ENCODE data around the gene EPHB1. TPM values are rescaled to one million over a fixed set of nuclear protein-coding genes. Genes with fewer than 3 reads are reported as not detected.
A peak's percentile ranks its signal among the peaks of the same experiment; 100 is the strongest.

EPHB1 gene
- total and polyA plus RNA-seq, 4 donors, result 0.23 to 1.7 (median 0.52) TPM

DNA sequence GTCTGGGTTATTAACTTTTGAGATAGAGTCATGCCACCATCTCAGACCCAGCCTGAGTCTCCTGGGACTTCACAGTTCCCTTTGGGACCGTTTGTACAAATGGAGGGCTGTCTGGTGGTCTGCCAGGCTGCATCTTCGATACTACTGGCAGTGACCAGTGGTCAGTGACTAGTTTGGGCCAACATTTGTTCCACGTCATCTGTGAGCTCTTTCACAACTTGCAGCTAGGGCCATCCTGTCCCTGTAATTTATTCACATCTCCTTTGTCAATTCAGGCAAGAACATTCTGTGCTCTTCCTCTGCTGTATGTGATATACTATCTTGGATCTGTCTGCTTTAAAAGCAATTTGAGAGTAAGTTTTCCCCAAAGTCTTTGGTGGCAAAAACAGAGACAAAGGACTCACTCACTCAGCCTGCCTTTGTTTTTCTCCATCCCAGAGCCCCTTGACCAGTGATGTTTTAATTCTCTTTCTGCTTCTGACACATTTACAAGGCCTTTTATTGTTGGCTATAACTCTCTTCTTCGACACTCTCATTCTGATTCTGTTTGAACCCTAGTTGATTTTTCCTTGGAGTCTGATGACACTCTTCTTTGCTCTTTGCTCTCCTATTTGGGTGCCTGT is 353.4 kb downstream of the EPHB1 start:
- no peaks in the 10 kb centered on the region for H3K27me3 ChIP-seq (ENCODE audit: control insufficient read depth in 4 of 4, insufficient read depth in 4 of 4, low read length in 3 of 4)
- H3K9ac ChIP-seq (ENCODE audit: low read depth in 1 of 2, low read length in 2 of 2), result no peak overlapping the region
- peak overlapping the region; percentile 82 to 93 for H3K27ac ChIP-seq (ENCODE audit: low read depth in 1 of 2, low read length in 2 of 2)
- peaks cover 21 to 67% (median 32%) of the 10 kb centered on the region in 4 donors for H3K4me1 ChIP-seq (ENCODE audit: control insufficient read depth in 4 of 4, insufficient read depth in 4 of 4, low read length in 3 of 4)
- no peak for DNase-seq (ENCODE audit: low spot score)
- H3K9me3 ChIP-seq (ENCODE audit: control insufficient read depth in 4 of 4, low read length in 3 of 4), result no peaks in the 10 kb centered on the region
- no peak overlapping the region for H3K4me3 ChIP-seq (ENCODE audit: low read depth in 1 of 3, low read length in 3 of 3)
- TF ChIP-seq GABPA (IDR thresholded peaks at IDR 0.05 in 1 of 2, conservative IDR thresholded peaks at IDR 0.05 in 1 of 2), result no peak
- TF ChIP-seq EGR1 (IDR thresholded peaks at IDR 0.05; ENCODE audit: low read depth in 2 of 2), result peak in 1 of 2 donors; percentile 45
- TF ChIP-seq SP1 (IDR thresholded peaks at IDR 0.05), result peak; percentile 95
- TF ChIP-seq REST (IDR thresholded peaks at IDR 0.05), result peak; percentile 75
- TF ChIP-seq FOXA2 (IDR thresholded peaks at IDR 0.05), result peak; percentile 77
- TF ChIP-seq NR2F2 (IDR thresholded peaks at IDR 0.05), result peak; percentile 31
- TF ChIP-seq, protein P1, sequence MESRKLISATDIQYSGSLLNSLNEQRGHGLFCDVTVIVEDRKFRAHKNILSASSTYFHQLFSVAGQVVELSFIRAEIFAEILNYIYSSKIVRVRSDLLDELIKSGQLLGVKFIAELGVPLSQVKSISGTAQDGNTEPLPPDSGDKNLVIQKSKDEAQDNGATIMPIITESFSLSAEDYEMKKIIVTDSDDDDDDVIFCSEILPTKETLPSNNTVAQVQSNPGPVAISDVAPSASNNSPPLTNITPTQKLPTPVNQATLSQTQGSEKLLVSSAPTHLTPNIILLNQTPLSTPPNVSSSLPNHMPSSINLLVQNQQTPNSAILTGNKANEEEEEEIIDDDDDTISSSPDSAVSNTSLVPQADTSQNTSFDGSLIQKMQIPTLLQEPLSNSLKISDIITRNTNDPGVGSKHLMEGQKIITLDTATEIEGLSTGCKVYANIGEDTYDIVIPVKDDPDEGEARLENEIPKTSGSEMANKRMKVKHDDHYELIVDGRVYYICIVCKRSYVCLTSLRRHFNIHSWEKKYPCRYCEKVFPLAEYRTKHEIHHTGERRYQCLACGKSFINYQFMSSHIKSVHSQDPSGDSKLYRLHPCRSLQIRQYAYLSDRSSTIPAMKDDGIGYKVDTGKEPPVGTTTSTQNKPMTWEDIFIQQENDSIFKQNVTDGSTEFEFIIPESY (IDR thresholded peaks at IDR 0.05), result peak; percentile 72
- TF ChIP-seq HNF4A (conservative IDR thresholded peaks at IDR 0.05), result peak; percentile 42 to 78
- TF ChIP-seq RAD21 (IDR thresholded peaks at IDR 0.05), result peak in 1 of 2 donors; percentile 39
- TF ChIP-seq RXRA (IDR thresholded peaks at IDR 0.05), result peak; percentile 48 to 89
- peak; percentile 63 for TF ChIP-seq YY1 (IDR thresholded peaks at IDR 0.05)
- no peak for TF ChIP-seq CTCF (IDR thresholded peaks at IDR 0.05; ENCODE audit: low read depth, low read length, missing input control)
- TF ChIP-seq TAF1 (conservative IDR thresholded peaks at IDR 0.05), result no peak
- peak; percentile 56 for TF ChIP-seq MAX (IDR thresholded peaks at IDR 0.05)
- no peak for TF ChIP-seq ATF3 (IDR thresholded peaks at IDR 0.05)
- TF ChIP-seq HNF4G (IDR thresholded peaks at IDR 0.05), result no peak
- TF ChIP-seq JUND (IDR thresholded peaks at IDR 0.05), result peak; percentile 24 to 79
- no peak for TF ChIP-seq FOXA1 (IDR thresholded peaks at IDR 0.05)
- 24% methylated on average over 4 of the region's 4 CpGs for WGBS
- no peaks in the 10 kb centered on the region for H3K36me3 ChIP-seq (ENCODE audit: control insufficient read depth in 4 of 4, insufficient read depth in 3 of 4, low read depth in 1 of 4, low read length in 3 of 4)
